Measurements from ENCODE around the gene MAML2.

DNA sequence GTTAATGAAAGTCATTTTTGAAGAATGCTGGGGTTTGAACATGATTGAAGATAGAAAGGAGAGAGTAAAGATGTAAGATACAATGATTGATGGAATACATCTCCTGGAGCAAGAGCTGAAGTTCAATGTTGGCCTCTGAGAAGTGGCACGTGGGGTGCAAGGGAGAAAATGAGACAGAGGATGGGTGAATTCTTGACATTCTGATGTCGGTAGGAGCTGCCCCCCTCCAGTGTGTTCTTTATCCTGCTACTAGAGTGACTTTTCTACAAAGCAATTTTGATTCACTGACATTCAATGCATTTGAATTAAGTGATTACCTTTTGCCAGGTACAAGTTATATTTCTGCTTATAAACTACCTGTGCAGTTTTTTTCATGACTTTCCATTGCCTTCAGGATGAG, 260.1 kb downstream of the MAML2 start:
- TF ChIP-seq, protein P1, sequence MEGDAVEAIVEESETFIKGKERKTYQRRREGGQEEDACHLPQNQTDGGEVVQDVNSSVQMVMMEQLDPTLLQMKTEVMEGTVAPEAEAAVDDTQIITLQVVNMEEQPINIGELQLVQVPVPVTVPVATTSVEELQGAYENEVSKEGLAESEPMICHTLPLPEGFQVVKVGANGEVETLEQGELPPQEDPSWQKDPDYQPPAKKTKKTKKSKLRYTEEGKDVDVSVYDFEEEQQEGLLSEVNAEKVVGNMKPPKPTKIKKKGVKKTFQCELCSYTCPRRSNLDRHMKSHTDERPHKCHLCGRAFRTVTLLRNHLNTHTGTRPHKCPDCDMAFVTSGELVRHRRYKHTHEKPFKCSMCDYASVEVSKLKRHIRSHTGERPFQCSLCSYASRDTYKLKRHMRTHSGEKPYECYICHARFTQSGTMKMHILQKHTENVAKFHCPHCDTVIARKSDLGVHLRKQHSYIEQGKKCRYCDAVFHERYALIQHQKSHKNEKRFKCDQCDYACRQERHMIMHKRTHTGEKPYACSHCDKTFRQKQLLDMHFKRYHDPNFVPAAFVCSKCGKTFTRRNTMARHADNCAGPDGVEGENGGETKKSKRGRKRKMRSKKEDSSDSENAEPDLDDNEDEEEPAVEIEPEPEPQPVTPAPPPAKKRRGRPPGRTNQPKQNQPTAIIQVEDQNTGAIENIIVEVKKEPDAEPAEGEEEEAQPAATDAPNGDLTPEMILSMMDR (IDR thresholded peaks at IDR 0.05 in 8 of 11, conservative IDR thresholded peaks at IDR 0.05 in 3 of 11) = no peak
- no peak for TF ChIP-seq POLR2AphosphoS5 (IDR thresholded peaks at IDR 0.05)

All from spleen (tissue), 7 donors.